Spleen (tissue), 7 donors: ENCODE measurements around the gene ANKS1B.

Experiments
- CTCF ChIP-seq, 11 experiments: fragments of 200-600 bp in 7 of 11; fragments of 450-650 bp in 4 of 11; sonication (generic) in 4 of 11; IDR thresholded peaks in 8 of 11; conservative IDR thresholded peaks in 3 of 11; 1 replicate in 7 of 11; 2 replicates in 4 of 11; pipeline versions ENCODE4 v1.4.0 to v1.8.0; 2016 to 2021; ENCODE audit warnings: antibody characterized with exemption in 11 of 11, inconsistent platforms in 4 of 11, mild to moderate bottlenecking in 1 of 11
- POLR2A ChIP-seq, 3 donors: fragments of 450-650 bp; IDR thresholded peaks; one replicate each; pipeline ENCODE4 v1.5.1; 2017; ENCODE audit warnings: antibody characterized with exemption in 3 of 3, mild to moderate bottlenecking in 1 of 3
- POLR2AphosphoS5 ChIP-seq, 3 donors: sonication (generic); formaldehyde crosslinking; IDR thresholded peaks; one replicate each; pipeline ENCODE4 v1.5.1; 2017; ENCODE audit warnings: antibody characterized with exemption in 3 of 3
- donor health status: DM: no; HTN: no; CAD: no; lungs with moderate emphysema.
- donor health status: DM: no; HTN: no; CAD: no.
- donor health status: DM: no; HTN: no; CAD: no.

- TF ChIP-seq CTCF (IDR thresholded peaks at IDR 0.05 in 8 of 11, conservative IDR thresholded peaks at IDR 0.05 in 3 of 11) (no peak), POLR2A (IDR thresholded peaks at IDR 0.05) (no peak), POLR2AphosphoS5 (IDR thresholded peaks at IDR 0.05) (no peak)
Observed at GRCh38 chr12:98901189-98901588, 1083.5 kb downstream of the ANKS1B start.
